Muscle of arm (tissue), 12 donors: ENCODE results near the gene AQP5. TPM values are rescaled to one million over a fixed set of nuclear protein-coding genes. Genes with fewer than 3 reads are reported as not detected.

Experiments
- DNase-seq: peaks from one replicate; pipeline ENCODE4 v3.0.0-alpha.2; 2013
- polyA plus RNA-seq, 12 donors: library from polyadenylated mRNA; unstranded; fragments of 120-200 nt; gene quantifications; one replicate each; pipeline ENCODE4 v1.2.1, GENCODE V29; 2013; ENCODE audit not compliant: insufficient read length in 12 of 12

Gene AQP5
- polyA plus RNA-seq, 12 donors = 0.33 to 0.93 (median 0.55) TPM; not detected in 2

GRCh38 chr12:49930515-49931288 lies 31.0 kb upstream of the AQP5 start:
- DNase-seq = no peak

- DNase-seq = no peak
These were observed 29.6 kb upstream of the AQP5 start for GRCh38 chr12:49932023-49932422.

- no peak for DNase-seq
These were observed 29.0 kb upstream of the AQP5 start for GRCh38 chr12:49932533-49933130.

DNA sequence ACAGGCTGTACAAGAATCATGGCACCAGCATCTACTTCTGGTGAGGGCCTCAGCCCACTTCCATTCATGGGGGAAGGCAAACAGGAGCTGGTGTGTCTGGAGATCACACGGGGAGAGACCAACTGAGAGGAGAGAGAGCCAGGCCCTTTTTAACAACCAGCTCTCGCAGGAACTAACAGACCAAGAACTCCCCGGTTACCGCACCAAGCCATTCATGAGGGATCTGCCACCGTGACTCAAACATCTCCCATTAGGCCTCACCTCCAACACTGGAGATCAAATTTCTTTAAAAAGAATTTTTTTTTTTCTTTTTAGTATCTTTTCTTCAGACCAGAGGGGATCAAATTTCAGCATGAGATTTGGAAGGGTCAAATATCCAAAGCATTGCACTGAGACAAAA lies 27.9 kb upstream of the AQP5 start:
- no peak for DNase-seq

DNA sequence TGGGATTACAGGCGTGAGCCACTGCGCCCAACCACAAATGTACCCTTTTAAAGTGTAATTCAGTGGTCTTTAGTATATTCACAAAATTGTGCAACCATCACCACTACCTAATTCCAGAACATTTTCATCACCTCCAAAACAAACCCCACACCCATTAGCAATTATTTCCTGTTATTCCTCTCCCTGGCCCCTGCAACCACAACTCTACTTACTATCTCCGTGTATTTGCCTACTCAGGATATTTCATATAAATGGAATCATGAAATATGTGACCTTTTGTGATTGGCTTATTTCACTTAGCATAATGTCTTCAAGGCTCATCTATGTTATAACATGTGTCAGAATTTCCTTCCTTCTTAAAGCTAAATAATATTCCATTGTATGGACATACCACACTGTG lies 27.2 kb upstream of the AQP5 start:
- no peak for DNase-seq

GRCh38 chr12:49936925-49937324 lies 24.7 kb upstream of the AQP5 start:
- DNase-seq = no peak

DNA sequence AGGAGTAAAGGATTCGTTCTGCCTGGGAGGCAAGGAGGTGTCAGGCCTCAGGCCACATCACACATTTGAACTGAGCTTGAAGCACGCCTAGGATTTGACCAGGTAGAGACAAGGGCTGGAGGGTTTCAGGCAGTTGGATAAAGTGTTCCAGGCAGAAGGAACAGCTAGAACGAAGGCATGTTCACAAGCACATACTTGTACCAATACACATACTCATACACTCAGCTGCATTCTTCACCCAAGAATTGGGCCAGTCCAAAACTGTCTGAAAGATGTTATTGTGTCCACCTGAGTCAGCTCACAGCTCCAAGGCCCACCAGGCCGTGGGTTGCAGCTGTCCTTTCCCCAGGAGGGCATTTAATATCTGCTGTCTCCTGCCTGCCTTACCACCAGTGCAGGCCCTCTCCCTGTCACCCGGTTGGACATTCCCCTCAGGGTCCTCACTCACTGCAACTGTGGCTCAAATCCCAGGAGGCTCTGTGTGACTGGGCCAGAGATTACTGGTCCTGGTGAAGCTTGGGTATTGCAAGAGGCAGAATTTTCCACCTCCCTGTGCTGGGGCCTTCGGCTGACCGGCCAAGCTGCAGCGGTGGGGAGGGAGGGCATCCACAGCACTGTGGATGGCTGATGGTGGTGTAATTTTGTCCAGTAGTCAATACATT lies 23.9 kb upstream of the AQP5 start:
- no peak for DNase-seq

GRCh38 chr12:49939307-49939706 lies 22.4 kb upstream of the AQP5 start:
- no peak for DNase-seq

DNA sequence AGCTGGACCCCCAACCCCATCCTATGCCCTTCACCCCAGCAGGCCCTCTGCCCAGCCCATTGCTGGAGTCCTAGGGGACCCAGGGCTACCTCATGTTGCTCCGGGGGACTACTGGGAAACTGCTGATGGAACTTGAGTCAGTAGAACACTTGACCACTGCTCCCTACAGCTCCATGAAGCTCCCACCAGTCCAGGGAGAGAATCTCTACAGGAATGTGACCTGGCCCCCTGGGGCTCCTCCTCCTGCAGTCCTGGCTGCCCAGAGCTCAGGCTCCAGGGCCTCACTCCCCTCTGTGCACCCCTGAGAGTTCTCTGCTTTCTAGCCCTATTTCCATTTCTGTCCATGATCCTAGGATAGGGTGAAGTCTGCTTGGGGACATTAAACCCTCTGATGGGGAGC lies 22.0 kb upstream of the AQP5 start:
- no peak for DNase-seq

DNA sequence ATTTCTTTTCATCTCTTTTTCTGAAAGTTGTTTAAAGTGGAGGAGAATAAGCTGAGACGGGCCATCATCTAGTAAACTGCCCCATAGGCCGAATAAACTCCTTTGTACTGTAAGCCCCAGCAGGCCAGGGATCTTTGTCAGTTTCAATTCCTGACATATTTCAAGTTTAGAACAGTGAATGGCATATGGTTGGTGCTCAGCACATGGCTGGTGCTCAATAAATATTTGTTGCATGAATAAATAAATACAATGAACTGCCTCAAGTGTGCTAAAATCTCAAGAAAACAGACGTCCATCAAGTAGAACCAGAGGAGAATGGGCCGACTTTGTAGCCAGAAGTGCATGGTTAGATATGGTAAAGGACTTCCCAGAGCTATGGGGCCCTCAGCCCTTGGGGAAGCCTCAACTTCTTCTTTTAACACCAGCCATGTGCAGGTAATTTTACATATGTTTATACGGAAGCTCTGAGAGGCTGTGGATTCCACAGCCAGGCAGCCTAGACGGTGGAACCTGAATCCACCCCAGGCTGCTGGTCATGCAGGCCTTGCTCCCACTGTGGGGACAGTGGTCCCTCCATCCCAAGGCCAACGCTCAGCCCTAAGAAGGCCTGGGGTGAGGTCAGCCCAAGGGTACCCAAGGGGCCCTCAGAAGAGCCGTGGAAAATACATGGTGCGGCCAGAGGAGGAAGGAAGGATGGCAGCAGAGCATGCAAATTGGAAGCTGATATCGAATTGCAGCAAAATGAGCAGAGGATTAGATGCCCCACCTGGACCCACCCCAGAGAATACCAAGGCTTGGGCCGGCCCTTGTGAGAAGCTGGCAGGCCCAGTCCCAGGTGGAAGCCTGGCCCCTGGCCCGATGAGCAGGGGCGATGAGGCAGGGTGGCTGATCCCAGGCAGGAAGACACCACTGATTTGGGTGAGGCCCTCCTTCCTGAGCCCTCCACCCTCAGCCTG lies 19.8 kb upstream of the AQP5 start:
- no peak for DNase-seq

DNA sequence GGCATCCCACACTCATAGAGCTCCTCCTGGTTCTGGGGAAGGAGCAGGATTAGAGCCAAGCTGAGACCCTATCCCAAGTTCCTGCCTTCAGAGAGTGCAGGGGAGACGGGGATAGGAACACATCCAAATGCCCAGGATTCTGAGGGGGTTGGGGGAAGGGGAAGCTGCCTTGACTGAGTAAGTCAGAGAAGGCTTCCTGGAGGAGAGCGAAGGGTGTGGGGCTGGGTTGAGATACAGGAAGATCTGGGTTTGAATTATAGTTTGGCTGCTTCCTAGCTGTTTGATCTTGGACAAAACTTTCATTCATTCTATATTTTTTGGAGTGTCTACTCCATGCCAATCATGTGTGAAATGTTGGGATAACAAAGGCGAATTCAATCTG lies 19.2 kb upstream of the AQP5 start:
- DNase-seq = no peak

DNA sequence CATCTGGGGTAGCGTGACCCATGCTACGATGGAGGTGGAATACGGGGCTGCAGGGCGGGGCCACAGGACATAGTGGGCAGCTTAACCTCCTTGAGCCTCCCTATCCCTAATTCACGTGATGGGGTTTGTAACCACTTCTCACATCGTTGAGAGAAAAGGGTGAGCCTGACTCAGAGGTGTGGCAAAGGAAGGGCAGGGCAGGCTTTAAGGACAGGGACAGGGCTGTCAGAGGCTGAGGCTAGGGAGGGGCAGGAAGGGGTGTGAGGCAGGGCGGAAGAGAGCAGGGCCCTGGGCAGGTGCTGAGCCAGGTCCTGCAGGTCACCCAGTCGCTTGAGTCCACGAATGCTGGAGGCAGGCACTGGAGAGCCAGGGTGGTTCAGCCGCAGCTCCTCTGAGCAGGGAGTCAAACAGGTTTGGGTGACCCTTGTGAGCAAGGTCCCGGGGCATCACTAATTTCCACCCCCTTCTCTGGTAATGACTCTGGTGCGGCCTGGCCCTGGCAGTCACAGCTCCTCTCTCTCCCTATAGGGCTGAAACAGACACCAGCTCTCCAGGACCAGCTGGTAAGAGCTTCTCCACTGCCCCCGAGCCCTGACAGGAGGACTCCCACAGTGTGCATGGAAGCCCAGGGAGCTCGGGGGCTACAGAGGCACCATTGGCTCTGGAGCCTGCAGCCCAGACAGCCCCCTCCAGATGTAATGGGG lies 18.6 kb upstream of the AQP5 start:
- no peak for DNase-seq

- DNase-seq = no peak
These were observed 18.1 kb upstream of the AQP5 start for GRCh38 chr12:49943625-49943960.

- no peak for DNase-seq
These were observed 17.6 kb upstream of the AQP5 start for GRCh38 chr12:49944046-49944445.

DNA sequence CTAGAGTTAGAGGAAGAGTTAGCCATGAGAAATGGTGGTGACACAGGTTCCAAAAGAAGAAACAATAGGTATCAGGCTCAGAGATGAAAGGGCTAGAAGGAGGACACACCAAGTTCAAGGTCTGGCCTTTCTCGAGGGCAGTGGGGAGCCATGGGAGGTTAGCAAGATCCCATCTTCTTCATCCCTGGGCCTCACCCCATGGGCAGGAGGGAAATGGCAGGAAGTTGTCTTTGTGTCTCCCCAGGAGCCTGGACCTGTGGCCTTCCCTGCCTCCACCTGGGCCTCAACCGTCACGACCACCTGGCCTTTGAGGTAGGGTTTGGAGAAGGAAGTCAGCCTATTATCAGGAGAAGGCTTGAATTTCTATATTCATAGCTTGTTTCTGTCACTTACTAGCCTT lies 17.0 kb upstream of the AQP5 start:
- no peak for DNase-seq

DNA sequence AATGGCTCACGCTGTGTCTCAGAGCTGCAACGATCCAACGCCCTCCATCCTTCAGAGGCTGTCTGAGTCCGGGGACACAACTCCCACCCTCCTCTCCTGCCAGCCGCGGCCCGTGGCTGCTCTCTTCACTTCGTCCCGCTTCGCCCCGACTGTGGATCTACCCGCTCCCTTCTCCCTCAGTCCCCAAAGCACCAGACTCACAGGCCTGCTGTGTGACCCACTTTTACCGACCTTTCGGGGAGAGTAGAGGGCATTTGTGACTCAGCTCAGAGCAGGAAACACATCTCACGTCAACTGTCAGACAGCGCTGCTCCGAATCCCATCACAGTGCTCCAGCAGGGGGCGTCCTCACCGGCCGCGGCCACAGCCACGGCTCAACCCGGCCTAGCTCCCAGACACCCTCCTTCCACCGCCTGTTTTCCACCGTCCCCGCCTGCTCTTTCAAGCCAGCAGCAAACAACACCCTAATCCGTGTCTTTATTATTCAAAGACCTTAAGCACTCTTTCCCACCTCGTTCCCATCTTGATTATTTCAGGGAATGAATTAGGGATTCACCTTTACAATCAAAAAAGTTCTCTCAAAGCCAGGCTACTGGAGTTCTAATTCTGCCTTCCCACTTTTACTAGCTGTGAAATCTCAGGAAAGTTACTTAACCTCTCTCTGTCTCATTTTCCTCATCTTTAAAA lies 16.1 kb upstream of the AQP5 start:
- peak; percentile 85 for DNase-seq

DNA sequence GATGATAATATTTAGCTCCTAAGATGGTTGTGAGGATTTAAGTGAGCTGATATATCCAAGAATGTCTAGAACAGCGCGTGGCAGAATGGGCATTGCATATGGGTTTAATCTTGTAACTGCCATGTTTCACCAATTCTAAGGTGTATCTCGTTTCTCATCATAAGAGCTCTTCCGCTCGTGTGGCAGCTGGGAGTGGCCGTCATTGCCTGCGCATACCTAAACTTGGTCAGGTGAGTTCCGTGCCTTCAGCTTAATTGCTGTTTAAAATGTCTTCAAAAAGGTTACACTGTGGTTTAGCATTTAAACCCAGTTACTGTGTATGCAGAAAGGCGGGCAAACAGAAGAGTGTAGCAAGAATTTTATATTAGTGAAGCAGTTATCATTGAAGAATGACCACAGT lies 15.6 kb upstream of the AQP5 start:
- DNase-seq = no peak

DNA sequence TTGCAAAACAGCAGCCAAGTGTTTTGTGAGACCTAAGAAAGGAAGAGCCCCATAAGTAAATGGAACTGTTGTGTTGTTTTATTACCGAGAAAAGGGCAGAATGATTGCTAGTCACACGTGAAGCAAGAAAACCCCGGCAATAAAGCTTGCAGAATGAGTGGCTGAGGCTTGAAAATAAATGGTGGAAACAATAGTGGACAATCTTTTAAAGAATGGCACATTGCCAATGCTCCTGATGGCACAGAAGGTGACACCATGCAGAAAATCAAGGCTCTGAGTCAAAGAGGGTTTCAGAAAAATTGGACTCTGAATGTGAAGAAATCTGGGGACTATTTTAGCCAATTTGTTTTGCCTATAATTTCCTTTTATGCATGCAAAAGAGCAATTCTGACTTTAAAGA lies 15.2 kb upstream of the AQP5 start:
- DNase-seq = no peak

GRCh38 chr12:49947593-49948226 lies 14.0 kb upstream of the AQP5 start:
- no peak for DNase-seq
